ENCODE measurements around the gene GABBR1.
A peak's percentile ranks its signal among the peaks of the same experiment; 100 is the strongest.

The GABBR1 gene

GRCh38 chr6:29626948-29627754, 5.8 kb downstream of the GABBR1 start:
- H3K4me3 ChIP-seq (ENCODE audit: low read depth, low read length): peak overlapping the region; percentile 70
- DNase-seq (ENCODE audit: low read depth): no peak

GRCh38 chr6:29625337-29625930, 7.5 kb downstream of the GABBR1 start:
- no peak for DNase-seq (ENCODE audit: low read depth)
- no peak overlapping the region for H3K4me3 ChIP-seq (ENCODE audit: low read depth, low read length)

- H3K4me3 ChIP-seq (ENCODE audit: low read depth, low read length): no peak overlapping the region
- DNase-seq (ENCODE audit: low read depth): no peak
Observed at GRCh38 chr6:29624520-29624961, 8.4 kb downstream of the GABBR1 start.

- DNase-seq (ENCODE audit: low read depth): no peak
- H3K4me3 ChIP-seq (ENCODE audit: low read depth, low read length): no peak overlapping the region
Observed at GRCh38 chr6:29620630-29621029, 12.4 kb downstream of the GABBR1 start.

GRCh38 chr6:29619578-29620160, 13.3 kb downstream of the GABBR1 start:
- no peak overlapping the region for H3K4me3 ChIP-seq (ENCODE audit: low read depth, low read length)

GRCh38 chr6:29617782-29618554, 15.0 kb downstream of the GABBR1 start:
- no peak overlapping the region for H3K4me3 ChIP-seq (ENCODE audit: low read depth, low read length)
- DNase-seq (ENCODE audit: low read depth): no peak

More at GRCh38 chr6:29619578-29620160, 13.3 kb downstream of the GABBR1 start:
- no peak for DNase-seq (ENCODE audit: low read depth)

- no peak for DNase-seq (ENCODE audit: low read depth)
- H3K4me3 ChIP-seq (ENCODE audit: low read depth, low read length): no peak overlapping the region
Observed at GRCh38 chr6:29611426-29611825, 21.6 kb downstream of the GABBR1 start.

- no peak for DNase-seq (ENCODE audit: low read depth)
- no peak overlapping the region for H3K4me3 ChIP-seq (ENCODE audit: low read depth, low read length)
Observed at GRCh38 chr6:29610540-29610939, 22.4 kb downstream of the GABBR1 start.

- H3K4me3 ChIP-seq (ENCODE audit: low read depth, low read length): no peak overlapping the region
Observed at GRCh38 chr6:29608131-29608530, 24.9 kb downstream of the GABBR1 start.

GRCh38 chr6:29603930-29604329, 29.1 kb downstream of the GABBR1 start:
- no peak for DNase-seq (ENCODE audit: low read depth)
- H3K4me3 ChIP-seq (ENCODE audit: low read depth, low read length): no peak overlapping the region

More at GRCh38 chr6:29608131-29608530, 24.9 kb downstream of the GABBR1 start:
- DNase-seq (ENCODE audit: low read depth): no peak

GRCh38 chr6:29603456-29603855, 29.5 kb downstream of the GABBR1 start:
- no peak for DNase-seq (ENCODE audit: low read depth)
- H3K4me3 ChIP-seq (ENCODE audit: low read depth, low read length): no peak overlapping the region

GRCh38 chr6:29602564-29603361, 30.2 kb downstream of the GABBR1 start:
- no peak overlapping the region for H3K4me3 ChIP-seq (ENCODE audit: low read depth, low read length)
- DNase-seq (ENCODE audit: low read depth): no peak

- H3K4me3 ChIP-seq (ENCODE audit: low read depth, low read length): no peak overlapping the region
- DNase-seq (ENCODE audit: low read depth): no peak
Observed at GRCh38 chr6:29598172-29598747, 34.7 kb downstream of the GABBR1 start.

- DNase-seq (ENCODE audit: low read depth): no peak
- H3K4me3 ChIP-seq (ENCODE audit: low read depth, low read length): no peak overlapping the region
Observed at GRCh38 chr6:29597184-29597583, 35.8 kb downstream of the GABBR1 start.

- no peak for DNase-seq (ENCODE audit: low read depth)
- H3K4me3 ChIP-seq (ENCODE audit: low read depth, low read length): no peak overlapping the region
Observed at GRCh38 chr6:29596381-29596900, 36.5 kb downstream of the GABBR1 start.

- no peak for DNase-seq (ENCODE audit: low read depth)
- H3K4me3 ChIP-seq (ENCODE audit: low read depth, low read length): no peak overlapping the region
Observed at GRCh38 chr6:29593199-29593855, 39.7 kb downstream of the GABBR1 start.

GRCh38 chr6:29591677-29592076, 41.3 kb downstream of the GABBR1 start:
- H3K4me3 ChIP-seq (ENCODE audit: low read depth, low read length): no peak overlapping the region
- DNase-seq (ENCODE audit: low read depth): no peak

- H3K4me3 ChIP-seq (ENCODE audit: low read depth, low read length): no peak overlapping the region
- DNase-seq (ENCODE audit: low read depth): no peak
Observed at GRCh38 chr6:29590218-29590808, 42.7 kb downstream of the GABBR1 start.
